Ecto neural progenitor cell (in vitro differentiated cells): ENCODE data around the gene TBC1D8.

ENCODE experiments used
- DNase-seq: peaks from one replicate; pipeline ENCODE4 v3.0.0-alpha.2; 2018; ENCODE audit warnings: low spot score

Gene TBC1D8

GRCh38 chr2:101026923-101027469, 124.2 kb downstream of the TBC1D8 start:
- no peak for DNase-seq

GRCh38 chr2:101026253-101026701, 124.9 kb downstream of the TBC1D8 start:
- DNase-seq, result no peak

DNA sequence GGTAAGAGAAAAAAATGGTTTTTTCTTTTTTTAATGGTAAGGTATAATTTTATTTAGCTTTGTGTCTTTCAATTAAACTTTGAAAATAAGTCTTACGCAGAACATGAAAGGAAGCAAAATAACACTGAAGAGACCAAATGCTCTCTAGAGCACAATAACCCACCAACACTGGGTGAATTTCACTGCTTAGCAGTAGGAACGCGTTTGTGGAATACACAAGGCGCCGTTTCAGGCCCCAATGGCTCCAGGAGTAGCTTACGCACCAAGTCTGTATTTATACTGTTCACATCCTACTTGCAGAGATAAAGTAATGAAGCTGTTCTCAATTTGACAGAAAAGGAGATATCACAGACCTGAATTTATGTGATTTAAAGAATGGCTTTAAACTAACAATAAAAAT, 125.6 kb downstream of the TBC1D8 start:
- no peak for DNase-seq

DNA sequence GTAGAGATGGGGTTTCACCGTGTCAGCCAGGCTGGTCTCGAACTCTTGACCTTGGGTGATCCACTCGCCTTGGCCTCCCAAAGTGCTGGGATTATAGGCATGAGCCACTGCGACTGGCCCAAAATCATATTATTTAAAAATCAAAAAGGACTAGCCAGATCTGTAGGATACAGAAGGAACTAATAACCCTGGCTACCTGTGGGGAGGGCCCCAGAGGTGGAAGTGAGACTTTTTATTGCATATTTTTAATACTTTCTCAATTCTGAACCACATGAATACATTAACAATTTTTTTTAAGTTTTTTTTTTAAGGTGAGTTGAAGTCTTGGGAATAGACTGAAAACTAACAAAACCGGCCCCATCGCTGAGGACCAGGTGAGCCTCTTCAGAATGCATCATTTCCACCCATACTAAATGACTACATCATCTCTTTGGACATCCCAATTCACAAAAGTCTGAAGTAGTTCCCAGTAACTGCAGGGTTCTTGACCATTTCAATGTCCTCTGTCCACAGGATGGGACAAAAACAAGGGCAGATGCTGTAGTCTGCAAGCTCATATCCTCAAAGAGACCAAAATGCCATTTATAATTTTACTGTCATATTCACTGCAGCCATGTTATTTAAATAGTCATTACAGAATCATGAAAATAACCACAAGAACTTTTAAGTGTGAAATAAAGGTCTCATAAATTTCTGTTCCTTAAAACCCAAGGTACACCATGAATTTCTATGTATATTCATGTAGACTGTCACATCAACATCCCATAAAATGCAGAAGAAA, 127.7 kb downstream of the TBC1D8 start:
- no peak for DNase-seq

DNA sequence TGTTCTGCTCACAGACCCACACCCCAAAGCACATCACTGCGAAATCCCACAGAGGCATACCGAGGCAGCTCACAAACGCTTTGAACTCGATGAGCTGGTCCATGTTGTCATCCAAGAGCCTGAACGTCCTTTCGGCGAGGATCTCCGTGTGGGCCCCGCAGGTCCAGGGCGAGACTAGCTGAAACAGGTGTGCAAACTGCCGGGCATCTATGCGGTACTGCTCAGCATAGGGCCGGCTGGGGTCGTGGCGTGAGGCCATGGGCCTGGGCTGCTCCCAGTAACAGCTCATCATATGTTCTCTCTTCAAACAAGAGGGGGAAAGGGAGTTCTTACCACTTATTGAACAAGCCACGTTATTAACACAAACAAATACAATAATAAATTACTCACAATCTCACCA, 129.0 kb downstream of the TBC1D8 start:
- no peak for DNase-seq

DNA sequence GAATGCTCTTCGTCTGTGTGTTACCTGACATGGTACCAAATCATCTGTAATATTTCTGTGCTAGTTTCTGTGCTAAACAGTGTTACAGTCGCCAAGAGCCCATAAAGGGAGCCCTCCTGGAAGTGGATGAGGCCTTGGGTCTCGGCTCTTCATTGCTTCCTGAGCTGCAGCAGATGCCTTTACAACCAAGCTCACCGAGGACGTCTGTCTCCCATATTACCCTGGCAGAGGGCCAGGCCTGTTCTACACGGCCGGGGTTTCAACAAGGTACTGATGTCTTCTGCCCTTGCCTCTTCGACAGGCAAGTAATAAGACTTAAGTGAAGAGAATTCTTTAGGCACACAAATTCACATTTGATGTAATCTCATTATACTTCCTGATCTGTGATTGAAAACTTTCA, 132.2 kb downstream of the TBC1D8 start:
- no peak for DNase-seq

GRCh38 chr2:101017371-101017770, 133.8 kb downstream of the TBC1D8 start:
- no peak for DNase-seq

GRCh38 chr2:101014264-101014857, 136.8 kb downstream of the TBC1D8 start:
- DNase-seq, result no peak

DNA sequence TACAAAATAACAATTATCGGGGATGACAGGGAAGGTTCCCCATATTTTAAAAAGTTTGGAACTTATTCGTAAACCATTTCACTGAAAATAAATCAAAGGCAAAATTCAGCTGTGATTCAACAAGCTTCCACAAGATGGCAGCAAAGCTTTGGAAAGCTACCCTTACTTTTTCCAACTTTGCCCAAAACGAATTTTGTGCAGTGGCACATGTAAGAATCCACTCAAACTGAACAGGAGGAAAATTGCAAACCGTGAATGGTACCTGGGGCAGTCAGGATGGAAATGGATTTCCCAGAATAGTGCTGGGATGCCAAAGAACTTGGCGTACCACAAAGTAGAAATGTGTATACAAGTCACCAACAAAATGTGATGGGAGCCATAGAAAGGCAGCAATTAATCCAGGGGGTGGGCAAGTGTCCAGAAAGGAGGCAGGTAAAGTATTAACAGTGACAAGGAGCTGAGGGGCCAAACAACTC, 138.4 kb downstream of the TBC1D8 start:
- no peak for DNase-seq

GRCh38 chr2:101012054-101012705, 139.0 kb downstream of the TBC1D8 start:
- no peak for DNase-seq

DNA sequence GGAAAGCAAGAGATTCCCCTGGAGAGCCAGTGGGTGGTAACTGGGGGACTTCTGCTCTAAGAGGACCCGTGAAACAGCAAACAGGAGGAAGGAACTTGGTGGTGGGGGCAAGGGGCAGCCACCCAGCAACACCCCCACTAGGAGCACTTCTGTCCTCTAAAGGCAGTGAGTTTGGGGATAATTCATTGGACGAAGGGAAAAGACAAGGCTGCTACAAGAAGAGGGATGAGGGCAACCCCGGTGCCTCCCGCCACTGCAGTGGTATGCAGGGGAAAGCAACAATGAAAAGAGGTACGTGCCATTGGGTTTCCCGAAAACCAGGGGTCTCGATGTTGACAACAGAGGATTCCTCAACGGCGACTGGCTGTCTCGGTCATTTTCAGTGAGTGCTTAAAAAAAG, 140.0 kb downstream of the TBC1D8 start:
- DNase-seq, result no peak

DNA sequence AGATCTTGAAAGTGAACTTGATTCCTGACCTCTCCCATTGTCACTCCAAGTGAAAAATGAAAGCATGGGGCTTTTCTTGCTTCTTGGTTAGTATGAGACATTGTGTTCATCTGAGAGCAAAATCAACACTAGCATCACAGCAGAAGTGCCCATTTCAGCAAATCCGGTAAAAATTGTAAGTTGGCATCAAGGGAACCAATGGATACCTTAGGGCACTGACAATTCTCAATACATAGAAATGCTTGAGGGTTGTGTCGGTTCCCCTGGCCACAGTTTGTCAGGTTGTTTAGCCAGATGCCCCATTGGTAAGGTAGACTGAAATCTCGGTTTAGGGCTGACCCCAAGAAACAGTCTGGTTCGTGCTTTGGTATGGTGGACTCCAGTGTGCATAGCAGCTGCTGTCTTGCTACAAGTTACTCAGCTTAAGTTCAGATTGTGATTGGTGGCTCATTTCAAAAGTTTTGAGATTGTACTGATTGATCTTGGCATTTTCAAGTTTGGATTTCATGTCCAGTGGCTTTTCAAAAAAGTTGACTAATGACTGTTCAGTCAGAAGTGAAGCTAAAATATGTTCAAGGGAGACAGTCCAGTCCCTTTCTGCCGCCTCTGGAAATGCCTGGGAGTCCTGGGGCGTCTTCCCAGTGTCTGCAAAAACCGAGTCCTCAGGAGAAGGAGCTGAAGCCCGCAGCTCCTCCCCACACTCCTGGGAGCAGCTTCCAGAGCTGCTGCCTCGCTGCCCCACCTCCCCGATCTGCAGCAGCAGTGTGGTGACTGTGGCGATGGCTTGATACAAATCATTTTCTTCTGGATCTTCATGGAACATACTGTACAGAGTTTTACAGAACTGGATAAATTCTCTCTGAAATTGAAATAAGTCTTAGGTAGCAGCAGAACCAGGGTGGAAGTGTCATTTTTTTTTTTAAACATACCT, 143.5 kb downstream of the TBC1D8 start:
- no peak for DNase-seq

DNA sequence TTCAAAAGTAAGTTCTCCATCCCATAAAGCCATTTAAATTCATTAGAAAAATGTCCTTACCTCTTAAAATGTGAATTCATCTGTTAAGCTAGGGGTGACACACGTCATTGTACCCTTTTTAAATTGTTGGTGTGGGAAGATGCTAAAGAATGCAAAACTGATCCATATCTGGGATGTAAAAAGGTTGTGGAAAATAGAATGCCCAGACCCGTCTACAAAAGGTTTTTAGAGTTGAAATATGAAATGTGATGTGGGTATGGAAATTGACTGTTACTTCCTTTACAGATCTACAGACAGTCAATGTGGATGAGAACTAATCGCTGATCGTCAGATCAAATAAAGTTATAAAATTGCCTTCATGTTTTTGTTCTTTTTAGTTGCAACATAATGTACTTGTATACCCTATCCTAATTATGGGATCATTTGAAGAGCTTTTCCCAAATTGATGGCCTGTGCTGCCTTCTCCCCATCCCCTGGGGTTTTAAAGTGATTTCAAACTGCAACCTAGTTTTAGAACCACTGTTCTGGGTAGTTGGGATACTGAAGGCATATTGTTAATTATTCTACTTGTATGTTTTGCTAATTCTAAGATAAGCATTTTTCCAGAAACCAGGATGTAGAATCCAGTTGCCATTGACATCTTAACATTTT, 145.0 kb downstream of the TBC1D8 start:
- no peak for DNase-seq

- no peak for DNase-seq
Observed at GRCh38 chr2:101004620-101005325, 146.4 kb downstream of the TBC1D8 start.

DNA sequence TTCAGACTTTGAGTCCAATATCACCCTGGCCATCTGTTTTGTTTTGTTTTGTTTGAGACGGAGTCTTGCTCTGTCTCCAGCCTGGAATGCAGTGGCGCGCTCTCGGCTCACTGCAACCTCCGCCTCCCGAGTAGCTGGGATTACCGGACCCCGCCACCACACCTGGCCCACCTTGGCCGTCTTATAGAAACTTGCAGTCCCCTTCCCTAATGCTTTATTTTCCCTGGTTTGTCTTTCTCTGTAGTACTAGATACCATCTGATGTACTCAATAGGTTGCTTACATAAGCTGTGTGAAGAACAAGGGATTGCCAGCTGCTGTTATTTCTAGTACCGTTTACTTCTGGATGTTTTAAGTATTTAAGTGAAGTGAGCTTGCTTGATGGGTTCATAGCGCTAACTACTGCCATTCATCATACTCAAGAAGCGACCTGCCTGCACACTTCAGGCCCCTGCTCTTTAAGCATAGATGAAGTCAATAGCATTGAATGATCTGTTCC, 147.9 kb downstream of the TBC1D8 start:
- DNase-seq, result no peak

GRCh38 chr2:101002562-101003277, 148.5 kb downstream of the TBC1D8 start:
- no peak for DNase-seq

DNA sequence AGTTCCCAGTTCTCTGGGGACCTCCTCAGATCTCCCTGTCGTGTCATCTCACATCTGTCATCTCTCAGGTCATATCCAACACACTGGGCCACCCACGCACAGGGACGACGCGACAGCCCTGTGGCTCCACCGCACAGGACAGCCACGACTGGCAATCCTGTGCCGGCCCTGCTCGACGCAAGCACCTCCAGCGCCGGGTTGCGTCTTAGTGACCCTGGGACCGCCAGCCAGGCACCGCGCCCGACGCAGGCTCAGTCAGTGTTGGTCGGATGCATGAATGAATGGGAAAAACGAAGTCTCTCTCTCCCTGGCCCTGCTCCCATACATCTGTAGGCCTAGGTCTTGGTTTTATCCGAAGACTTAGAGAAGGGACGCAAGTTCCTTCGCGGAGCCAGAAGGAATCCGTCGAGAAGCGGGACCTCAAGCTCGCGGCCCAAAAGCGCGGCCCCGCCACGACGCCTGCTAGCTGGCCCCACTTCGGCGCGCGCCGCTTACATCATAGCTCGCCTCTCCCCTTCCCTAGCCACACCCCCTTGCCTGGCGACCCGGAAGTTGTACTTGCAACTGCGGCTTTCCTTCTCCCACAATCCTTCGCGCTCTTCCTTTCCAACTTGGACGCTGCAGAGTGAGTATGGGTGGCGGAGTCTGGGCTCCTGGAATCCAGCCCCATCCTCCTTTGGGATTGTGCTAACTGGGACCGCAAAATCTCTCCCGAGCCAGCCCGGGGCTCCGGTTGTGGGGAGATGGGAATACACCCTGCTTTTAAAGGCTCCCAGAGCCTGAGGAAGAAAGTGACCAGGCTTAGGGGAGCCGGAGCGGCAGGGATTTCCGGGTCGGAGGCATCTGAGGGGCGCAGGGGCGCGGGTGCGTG, 149.3 kb downstream of the TBC1D8 start, which contains the start of gene RPL31:
TSS of gene RPL31 (plus strand) at position 599 of the 871 bp plus-strand sequence. CDS start 413 bp downstream, outside the sequence.
- DNase-seq, result peak; percentile 95

DNA sequence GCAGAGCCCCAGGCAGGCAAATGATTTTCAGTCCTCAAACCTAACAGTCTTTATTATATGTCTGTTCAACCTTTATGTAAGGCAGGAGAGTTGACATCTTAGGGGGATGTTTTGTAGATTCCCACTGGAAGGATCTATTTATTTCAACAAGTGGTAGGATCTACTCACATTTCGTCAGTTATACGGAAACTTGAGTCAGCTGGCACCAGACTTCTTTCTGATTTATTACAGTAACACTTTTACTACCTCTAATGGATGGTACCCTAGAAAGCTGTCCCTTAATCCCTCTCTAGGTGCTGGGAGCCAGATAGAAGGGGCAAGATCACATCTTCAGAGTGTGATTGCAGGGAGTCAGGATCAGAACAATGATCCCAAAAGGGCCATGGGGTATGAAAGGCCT, 151.2 kb downstream of the TBC1D8 start:
- no peak for DNase-seq

DNA sequence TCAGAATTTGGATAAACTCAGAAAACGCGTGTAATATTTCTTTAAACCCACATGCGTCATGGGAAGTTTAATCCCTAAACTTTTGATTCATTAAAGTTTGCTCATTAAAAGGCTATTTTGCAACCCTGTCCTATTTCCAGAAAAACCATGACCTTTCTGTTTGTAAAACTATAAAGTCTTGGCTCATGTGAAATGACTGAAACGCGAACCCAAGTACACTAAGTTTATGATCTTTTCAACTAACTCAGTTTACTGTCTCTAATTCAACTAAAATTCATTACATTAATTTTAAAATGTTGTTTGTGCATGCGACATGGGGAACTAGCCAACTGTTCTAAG, 153.0 kb downstream of the TBC1D8 start:
- no peak for DNase-seq
